Spleen (tissue), 7 donors: ENCODE measurements around the gene TERT.

Experiments
- CTCF ChIP-seq, 11 experiments: fragments of 200-600 bp in 7 of 11; fragments of 450-650 bp in 4 of 11; sonication (generic) in 4 of 11; IDR thresholded peaks in 8 of 11; conservative IDR thresholded peaks in 3 of 11; 1 replicate in 7 of 11; 2 replicates in 4 of 11; pipeline versions ENCODE4 v1.4.0 to v1.8.0; 2016 to 2021; ENCODE audit warnings: antibody characterized with exemption in 11 of 11, inconsistent platforms in 4 of 11, mild to moderate bottlenecking in 1 of 11
- POLR2A ChIP-seq, 3 donors: fragments of 450-650 bp; IDR thresholded peaks; one replicate each; pipeline ENCODE4 v1.5.1; 2017; ENCODE audit warnings: antibody characterized with exemption in 3 of 3, mild to moderate bottlenecking in 1 of 3
- POLR2AphosphoS5 ChIP-seq, 3 donors: sonication (generic); formaldehyde crosslinking; IDR thresholded peaks; one replicate each; pipeline ENCODE4 v1.5.1; 2017; ENCODE audit warnings: antibody characterized with exemption in 3 of 3
- donor health status: DM: no; HTN: no; CAD: no; lungs with moderate emphysema.
- donor health status: DM: no; HTN: no; CAD: no.
- donor health status: DM: no; HTN: no; CAD: no.

- TF ChIP-seq POLR2A (IDR thresholded peaks at IDR 0.05): no peak
- TF ChIP-seq CTCF (IDR thresholded peaks at IDR 0.05 in 8 of 11, conservative IDR thresholded peaks at IDR 0.05 in 3 of 11): no peak
- TF ChIP-seq POLR2AphosphoS5 (IDR thresholded peaks at IDR 0.05): no peak
These were observed 22.7 kb downstream of the TERT start for GRCh38 chr5:1272201-1272600.
